NCI-H82 treated with DMSO at 0.1 percent for 48 hours (cell line): ENCODE data around the gene BACH2.
A peak's percentile ranks its signal among the peaks of the same experiment; 100 is the strongest.
"Not testable (repeated sequence)": the region's sequence is repeated elsewhere in the genome, so short reads cannot be mapped to it uniquely, and the experiment has no call there.

Experiments used
- DNase-seq: peaks from one replicate; lab custom pipeline; 2025; ENCODE audit not compliant: unreplicated experiment; lab: John Stamatoyannopoulos, UW

Gene BACH2

DNA sequence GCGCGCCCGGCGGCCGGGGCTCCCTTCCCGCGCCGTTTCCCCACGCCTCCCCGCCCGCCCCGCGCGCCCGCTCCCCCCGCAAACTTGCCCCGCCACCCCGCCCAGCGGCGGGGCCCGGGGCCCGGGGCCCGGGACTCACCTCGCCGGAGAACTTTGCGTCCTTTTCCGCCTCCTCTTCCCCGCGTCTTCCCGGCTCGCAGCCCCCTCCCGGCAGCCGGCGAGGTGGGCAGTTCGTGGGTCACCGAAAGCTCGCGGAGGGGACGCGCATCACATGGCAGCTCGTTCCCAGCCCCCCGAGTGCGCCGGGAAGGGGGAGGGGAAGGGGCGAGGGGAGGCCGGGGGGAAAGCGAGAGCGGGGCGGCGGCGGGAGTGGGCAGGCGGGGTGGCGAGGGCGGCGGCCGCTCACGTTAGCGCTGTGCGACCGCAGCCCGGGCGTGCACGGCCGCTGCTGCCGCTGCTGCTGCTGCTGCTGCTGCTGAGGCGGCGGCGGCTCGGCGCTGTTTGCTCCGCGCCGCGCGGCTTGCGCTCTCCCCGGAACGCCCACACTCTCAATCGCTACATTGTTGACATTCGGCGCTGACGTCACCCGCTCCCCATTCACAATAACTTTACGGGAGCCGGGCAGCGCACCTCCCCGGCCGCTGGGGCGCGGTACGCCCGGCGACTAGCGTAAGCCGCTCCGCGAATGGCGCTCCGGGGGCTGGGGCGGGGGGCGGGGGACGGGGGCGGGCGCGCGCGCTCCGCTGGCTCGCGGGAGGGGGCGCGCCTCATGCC is at the start of gene BACH2:
Gene BACH2 (minus strand): TSS at position 503 of the 774 bp plus-strand sequence. CDS start 287,999 bp downstream, outside the sequence.
- peak; percentile 41 for DNase-seq

GRCh38 chr6:90343576-90343975 is 46.9 kb upstream of the BACH2 start:
- DNase-seq = no peak

DNA sequence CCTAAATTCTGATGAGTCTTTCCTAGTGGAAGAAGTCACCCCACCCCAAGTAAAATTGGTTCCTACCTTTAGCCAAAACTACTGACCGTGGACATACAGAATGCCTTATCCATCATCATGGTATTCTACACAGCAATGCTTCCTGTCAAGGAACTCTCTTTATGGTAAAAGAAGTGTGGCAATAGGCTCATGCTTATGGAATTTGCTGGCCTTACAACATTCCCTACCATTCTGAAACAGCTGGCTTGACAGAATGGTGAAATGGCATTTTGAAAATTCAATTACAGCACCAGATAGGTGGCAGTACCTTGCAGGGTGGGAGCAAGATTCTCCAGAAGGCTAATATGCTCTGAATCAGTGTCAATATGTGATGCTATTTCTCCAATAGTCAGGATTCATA is 41.8 kb upstream of the BACH2 start:
- DNase-seq = no peak

GRCh38 chr6:90336388-90336947 is 39.8 kb upstream of the BACH2 start:
- DNase-seq = no peak

GRCh38 chr6:90333928-90334327 is 37.3 kb upstream of the BACH2 start:
- no peak for DNase-seq

- not testable (repeated sequence) for DNase-seq
Observed at GRCh38 chr6:90332978-90333543, 36.4 kb upstream of the BACH2 start.

DNA sequence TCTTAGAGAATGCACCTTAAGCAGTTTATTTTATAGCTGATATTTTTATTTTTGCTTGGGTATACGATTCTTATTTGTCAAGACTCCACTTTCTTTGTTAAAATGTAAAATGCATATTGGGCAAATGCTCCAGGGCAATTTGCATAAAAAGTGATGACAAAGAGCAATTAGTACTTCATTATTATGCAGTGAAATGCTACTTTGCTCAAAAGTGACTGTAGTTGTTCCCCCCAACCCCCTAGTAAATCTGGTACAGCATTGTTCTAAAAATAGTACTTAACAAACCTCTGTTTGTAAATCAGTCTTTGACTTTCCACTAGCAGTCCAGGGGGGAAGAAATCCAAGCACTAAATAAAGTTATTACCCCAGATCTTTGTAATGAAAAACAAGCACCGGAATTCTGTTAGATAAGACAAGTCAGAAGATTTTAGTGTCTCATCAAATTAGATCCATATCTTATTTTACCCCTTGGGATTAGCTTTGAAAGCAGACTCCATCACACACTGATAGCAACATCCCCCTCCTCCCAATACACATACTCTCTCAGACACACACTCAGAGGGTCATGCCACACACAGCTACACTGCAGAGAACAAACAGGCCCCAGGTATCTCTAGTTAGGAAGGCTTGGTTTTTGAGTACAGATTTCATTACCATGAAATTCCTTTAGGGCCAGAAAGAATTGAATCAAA is 32.9 kb upstream of the BACH2 start:
- DNase-seq = no peak

DNA sequence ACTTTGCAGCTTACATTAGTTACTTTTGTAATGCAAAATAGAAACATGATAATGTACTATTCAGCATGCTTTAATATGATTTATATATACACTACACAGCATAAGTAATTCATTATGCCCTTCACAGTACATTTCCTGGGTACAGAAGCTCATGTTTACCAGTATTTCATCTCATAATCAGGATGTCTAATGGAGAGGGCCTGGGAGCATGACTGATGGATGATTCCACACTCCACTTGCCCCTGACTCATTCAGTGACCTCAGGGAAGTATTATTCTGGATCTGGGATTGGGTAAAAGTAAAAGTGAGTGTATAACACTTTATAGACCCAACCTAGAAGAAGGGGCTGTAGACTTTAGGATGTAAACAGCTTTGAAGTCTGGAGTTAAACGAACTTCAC is 31.4 kb upstream of the BACH2 start:
- no peak for DNase-seq

- no peak for DNase-seq
Observed at GRCh38 chr6:90326404-90327057, 29.9 kb upstream of the BACH2 start.

DNA sequence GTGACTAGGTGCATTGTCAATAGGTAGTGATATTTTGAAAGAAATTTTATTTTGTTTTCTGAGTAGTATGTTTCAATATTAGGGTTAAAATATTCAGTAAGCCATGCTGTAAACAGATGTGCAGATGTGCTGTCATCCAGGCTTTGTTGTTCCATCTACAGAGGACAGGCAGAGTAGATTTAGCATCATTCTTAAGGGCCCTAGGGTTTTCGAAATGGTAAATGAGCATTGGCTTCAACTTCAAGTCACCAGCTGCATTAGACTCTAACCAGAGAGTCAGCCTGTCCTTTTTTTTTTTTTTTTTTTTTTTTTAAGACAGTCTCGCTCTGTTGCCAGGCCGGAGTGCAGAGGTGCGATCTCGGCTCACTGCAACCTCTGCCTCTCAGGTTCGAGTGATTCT is 27.1 kb upstream of the BACH2 start:
- no peak for DNase-seq

- no peak for DNase-seq
Observed at GRCh38 chr6:90322976-90323474, 26.4 kb upstream of the BACH2 start.

DNA sequence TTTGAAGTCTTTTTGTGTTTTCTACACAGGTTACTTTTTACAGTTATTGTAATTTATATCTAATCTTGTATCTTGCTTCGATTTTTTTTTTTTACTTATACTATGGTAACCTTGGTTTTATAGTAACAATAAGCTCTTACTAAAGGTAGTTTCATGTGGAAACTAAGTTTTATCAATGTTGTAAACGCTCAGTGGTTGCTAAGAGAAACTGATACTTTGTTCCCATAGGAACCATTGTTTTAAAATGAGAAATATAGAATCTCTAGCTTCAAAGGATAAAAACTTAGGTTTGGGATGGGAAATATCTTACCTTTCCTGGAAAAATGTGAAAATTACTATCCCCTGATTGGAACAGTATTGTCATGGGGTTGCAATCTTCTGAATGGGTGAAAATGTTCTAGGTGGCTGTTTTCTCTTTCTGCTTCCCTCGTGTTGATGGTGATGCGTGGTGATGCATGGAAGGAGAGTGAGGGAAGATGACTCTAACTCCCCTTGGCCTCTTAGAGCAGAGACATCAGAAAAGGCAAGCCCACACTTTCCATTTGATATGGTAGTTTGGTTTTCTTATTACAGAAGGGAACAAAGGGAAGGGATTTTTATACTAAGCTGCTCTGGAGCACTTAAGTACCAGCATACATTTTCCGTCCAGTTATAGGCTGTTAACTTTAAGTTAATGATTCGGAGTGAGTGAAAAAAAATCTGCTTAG is 23.5 kb upstream of the BACH2 start:
- DNase-seq = no peak

DNA sequence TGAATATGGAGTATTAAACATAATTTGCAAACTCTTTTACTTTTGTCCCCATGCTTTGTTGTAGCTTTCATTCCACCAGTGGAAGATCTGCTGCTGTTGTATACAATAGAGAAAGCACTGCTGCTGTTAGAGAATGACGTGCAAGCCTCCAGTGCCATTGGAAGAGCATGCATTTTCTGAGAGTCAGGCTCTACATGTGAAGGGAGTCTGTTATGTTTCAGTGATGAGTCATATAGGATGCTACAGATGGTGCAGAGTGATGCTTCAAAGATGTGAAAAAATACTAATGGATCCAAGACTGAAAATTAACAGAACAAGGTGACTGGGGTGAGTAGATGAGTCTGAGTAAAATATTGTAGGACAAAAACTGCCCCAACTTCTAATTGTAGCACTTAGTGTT is 22.4 kb upstream of the BACH2 start:
- no peak for DNase-seq

DNA sequence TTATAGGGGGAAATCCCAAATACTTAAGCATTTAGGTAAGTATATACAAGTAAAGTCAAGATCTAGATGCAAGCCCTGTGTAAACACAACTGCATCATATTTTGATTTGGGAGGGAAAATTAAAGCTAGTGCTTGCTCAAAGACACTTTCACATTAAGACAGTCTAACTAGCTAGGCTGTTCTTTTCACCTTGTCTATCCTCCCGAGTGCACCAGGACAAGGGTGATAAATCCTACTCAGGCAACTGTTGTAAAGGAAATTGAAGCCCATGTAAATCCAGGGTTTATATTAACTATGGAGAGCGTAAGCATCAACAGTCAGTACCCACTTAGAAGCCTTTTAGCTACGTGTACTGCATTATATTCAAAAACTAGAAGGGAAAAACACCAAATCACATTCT is 19.3 kb upstream of the BACH2 start:
- DNase-seq = no peak

- DNase-seq = no peak
Observed at GRCh38 chr6:90315354-90315950, 18.8 kb upstream of the BACH2 start.

GRCh38 chr6:90314514-90314913 is 17.9 kb upstream of the BACH2 start:
- no peak for DNase-seq

- no peak for DNase-seq
Observed at GRCh38 chr6:90311569-90311968, 14.9 kb upstream of the BACH2 start.

GRCh38 chr6:90305800-90306448 is 9.3 kb upstream of the BACH2 start:
- no peak for DNase-seq

DNA sequence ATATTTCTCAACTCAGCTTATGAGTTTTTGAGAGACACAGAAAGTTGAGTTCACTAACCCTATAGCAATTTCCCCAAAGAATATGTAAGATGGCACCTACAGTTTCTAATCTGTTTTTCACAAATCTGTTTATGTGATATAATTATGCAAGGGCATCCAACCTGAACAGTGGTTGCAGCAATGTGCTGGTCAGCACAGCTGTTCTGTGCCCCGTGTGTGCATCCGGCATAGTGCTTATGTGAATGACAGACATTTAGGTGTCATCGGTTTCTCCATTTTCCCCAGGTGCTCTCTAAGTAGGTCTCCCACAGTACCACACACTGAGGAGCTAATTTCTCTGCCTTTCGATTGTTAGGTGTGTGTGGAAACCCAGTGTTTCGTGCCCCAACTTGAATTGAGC is 7.7 kb upstream of the BACH2 start:
- DNase-seq = no peak

DNA sequence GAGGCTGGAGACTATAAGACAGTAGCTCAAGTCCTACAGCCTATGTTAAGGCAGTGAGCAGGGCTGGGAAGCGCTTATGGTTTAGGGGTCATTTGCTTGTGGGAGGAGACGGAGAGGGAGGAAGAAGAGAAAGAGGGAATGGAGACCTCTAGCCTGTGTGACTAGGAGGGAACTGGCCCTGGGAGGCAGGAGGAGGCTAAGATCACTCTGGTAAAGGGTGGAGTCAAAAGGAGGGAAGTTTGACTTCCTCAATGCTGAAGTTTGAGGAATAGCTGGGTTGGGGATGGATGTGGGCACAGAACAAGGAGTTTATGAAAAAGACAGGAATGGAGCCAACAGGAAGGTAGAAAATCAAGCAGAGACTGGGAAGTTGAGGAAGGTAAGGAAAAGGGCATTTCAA is 6.4 kb upstream of the BACH2 start:
- DNase-seq = no peak
